ENCODE results near the gene RUSC2.

DNA sequence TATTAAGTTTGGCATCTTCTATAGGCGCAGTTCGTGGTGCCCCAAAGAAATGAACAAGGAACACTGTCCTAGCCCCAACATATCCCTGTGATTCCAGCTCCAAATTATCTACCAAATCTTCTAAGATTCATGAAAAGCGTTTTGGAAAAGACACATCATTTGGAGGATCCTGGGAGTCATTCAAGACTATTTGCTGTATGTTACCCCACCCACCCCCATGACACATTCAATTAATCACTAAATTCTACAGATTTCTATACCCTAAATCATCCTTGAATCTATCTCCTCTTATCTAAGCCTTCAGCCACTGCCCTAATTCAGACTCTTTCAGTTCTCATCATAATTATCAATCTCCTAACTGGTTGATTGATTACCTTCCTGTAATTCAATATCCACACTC is 5.5 kb upstream of the RUSC2 start:
- TF ChIP-seq EZH2 (IDR thresholded peaks at IDR 0.05; ENCODE audit: borderline replicate concordance, insufficient read depth, low read length, poor library complexity, severe bottlenecking), result no peak
- TF ChIP-seq, protein P1, sequence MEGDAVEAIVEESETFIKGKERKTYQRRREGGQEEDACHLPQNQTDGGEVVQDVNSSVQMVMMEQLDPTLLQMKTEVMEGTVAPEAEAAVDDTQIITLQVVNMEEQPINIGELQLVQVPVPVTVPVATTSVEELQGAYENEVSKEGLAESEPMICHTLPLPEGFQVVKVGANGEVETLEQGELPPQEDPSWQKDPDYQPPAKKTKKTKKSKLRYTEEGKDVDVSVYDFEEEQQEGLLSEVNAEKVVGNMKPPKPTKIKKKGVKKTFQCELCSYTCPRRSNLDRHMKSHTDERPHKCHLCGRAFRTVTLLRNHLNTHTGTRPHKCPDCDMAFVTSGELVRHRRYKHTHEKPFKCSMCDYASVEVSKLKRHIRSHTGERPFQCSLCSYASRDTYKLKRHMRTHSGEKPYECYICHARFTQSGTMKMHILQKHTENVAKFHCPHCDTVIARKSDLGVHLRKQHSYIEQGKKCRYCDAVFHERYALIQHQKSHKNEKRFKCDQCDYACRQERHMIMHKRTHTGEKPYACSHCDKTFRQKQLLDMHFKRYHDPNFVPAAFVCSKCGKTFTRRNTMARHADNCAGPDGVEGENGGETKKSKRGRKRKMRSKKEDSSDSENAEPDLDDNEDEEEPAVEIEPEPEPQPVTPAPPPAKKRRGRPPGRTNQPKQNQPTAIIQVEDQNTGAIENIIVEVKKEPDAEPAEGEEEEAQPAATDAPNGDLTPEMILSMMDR (IDR thresholded peaks at IDR 0.05; ENCODE audit: poor library complexity, severe bottlenecking), result no peak
- TF ChIP-seq SMC3 (conservative IDR thresholded peaks at IDR 0.05; ENCODE audit: poor library complexity), result no peak
- TF ChIP-seq RAD21 (conservative IDR thresholded peaks at IDR 0.05), result no peak
- no peak for TF ChIP-seq MXI1 (conservative IDR thresholded peaks at IDR 0.05; ENCODE audit: poor library complexity, severe bottlenecking)
- TF ChIP-seq TAF1 (IDR thresholded peaks at IDR 0.05; ENCODE audit: low read depth), result no peak
- no peak for TF ChIP-seq EP300 (conservative IDR thresholded peaks at IDR 0.05; ENCODE audit: poor library complexity, severe bottlenecking)
- no peak for TF ChIP-seq POLR2AphosphoS5 (IDR thresholded peaks at IDR 0.05)
- TF ChIP-seq, protein P2, sequence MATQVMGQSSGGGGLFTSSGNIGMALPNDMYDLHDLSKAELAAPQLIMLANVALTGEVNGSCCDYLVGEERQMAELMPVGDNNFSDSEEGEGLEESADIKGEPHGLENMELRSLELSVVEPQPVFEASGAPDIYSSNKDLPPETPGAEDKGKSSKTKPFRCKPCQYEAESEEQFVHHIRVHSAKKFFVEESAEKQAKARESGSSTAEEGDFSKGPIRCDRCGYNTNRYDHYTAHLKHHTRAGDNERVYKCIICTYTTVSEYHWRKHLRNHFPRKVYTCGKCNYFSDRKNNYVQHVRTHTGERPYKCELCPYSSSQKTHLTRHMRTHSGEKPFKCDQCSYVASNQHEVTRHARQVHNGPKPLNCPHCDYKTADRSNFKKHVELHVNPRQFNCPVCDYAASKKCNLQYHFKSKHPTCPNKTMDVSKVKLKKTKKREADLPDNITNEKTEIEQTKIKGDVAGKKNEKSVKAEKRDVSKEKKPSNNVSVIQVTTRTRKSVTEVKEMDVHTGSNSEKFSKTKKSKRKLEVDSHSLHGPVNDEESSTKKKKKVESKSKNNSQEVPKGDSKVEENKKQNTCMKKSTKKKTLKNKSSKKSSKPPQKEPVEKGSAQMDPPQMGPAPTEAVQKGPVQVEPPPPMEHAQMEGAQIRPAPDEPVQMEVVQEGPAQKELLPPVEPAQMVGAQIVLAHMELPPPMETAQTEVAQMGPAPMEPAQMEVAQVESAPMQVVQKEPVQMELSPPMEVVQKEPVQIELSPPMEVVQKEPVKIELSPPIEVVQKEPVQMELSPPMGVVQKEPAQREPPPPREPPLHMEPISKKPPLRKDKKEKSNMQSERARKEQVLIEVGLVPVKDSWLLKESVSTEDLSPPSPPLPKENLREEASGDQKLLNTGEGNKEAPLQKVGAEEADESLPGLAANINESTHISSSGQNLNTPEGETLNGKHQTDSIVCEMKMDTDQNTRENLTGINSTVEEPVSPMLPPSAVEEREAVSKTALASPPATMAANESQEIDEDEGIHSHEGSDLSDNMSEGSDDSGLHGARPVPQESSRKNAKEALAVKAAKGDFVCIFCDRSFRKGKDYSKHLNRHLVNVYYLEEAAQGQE (IDR thresholded peaks at IDR 0.05; ENCODE audit: borderline replicate concordance), result no peak

Data from neural cell (in vitro differentiated cells).